ENCODE measurements around the gene LRRTM4. TPM values are rescaled to one million over a fixed set of nuclear protein-coding genes. Genes with fewer than 3 reads are reported as not detected.
"Not testable (repeated sequence)": the region's sequence is repeated elsewhere in the genome, so short reads cannot be mapped to it uniquely, and the experiment has no call there.

Gene LRRTM4
- total RNA-seq, 4 donors from 2014 or later: 0.09 to 1.1 (median 0.61) TPM

DNA sequence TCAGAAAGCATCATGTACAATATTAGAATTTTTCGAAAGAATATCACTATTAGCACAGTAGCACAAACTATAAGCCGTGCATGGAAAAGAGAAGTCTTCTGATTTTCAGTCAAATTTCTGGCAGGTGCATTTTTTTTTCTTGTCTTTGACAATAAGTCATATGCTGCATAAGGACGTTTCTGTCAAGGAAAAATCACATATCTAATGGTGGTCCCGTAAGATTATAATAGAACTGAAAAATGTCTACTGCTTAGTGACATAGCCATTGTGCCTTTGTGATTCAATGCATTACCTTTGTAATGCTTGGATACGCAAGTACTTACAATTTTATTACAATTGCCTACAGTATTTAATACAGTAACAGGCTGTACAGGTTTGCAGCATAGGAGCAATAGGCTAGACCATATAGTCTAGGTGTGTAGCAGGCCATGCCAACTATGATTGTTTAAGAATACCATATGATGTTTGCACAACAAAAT lies 329.3 kb downstream of the LRRTM4 start:
- in situ Hi-C loops (cut with MboI; ENCODE audit: low sequenced_read_pairs in 4 of 4) (no loop called here), intact Hi-C loops (cut with DNase I; ENCODE audit: low total_unique reads) (no loop called here)
- Histone ChIP-seq H3K9me3 (no peaks in the 10 kb centered on the region), H3K36me3 (no peaks in the 10 kb centered on the region), H3K4me3 (no peak overlapping the region), H3K27ac (no peak overlapping the region), H3K4me1 (no peaks in the 10 kb centered on the region), H3K27me3 (no peaks in the 10 kb centered on the region)
- no peak for DNase-seq
- TF ChIP-seq, protein P1, sequence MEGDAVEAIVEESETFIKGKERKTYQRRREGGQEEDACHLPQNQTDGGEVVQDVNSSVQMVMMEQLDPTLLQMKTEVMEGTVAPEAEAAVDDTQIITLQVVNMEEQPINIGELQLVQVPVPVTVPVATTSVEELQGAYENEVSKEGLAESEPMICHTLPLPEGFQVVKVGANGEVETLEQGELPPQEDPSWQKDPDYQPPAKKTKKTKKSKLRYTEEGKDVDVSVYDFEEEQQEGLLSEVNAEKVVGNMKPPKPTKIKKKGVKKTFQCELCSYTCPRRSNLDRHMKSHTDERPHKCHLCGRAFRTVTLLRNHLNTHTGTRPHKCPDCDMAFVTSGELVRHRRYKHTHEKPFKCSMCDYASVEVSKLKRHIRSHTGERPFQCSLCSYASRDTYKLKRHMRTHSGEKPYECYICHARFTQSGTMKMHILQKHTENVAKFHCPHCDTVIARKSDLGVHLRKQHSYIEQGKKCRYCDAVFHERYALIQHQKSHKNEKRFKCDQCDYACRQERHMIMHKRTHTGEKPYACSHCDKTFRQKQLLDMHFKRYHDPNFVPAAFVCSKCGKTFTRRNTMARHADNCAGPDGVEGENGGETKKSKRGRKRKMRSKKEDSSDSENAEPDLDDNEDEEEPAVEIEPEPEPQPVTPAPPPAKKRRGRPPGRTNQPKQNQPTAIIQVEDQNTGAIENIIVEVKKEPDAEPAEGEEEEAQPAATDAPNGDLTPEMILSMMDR (IDR thresholded peaks at IDR 0.05 in 4 of 5, conservative IDR thresholded peaks at IDR 0.05 in 1 of 5): no peak
- TF ChIP-seq POLR2A (IDR thresholded peaks at IDR 0.05): no peak
- no peak for ATAC-seq

DNA sequence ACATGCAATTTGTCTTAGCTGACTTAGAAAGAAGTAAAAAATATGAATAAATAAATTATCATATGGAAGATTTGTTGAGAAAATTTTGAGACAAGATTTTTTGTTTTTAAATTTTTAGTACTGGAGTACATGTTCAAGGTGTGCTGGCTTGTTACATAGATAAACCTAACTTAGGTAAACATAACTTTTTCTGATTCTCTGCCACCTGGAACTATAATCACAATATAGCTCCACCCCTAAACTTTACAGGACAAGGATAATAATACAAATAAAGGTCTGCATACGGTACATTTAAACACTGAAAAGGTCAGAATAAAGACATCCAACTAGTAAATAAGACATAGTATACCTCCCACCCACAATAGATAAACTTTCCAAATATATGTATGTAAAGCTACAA lies 330.5 kb downstream of the LRRTM4 start:
- H3K36me3 ChIP-seq: no peaks in the 10 kb centered on the region
- ATAC-seq (no peak), DNase-seq (no peak)
- H3K9me3 ChIP-seq: no peaks in the 10 kb centered on the region
- TF ChIP-seq, protein P1 (IDR thresholded peaks at IDR 0.05 in 4 of 5, conservative IDR thresholded peaks at IDR 0.05 in 1 of 5): no peak
- no peak for TF ChIP-seq POLR2A (IDR thresholded peaks at IDR 0.05)
- in situ Hi-C loops (cut with MboI; ENCODE audit: low sequenced_read_pairs in 4 of 4): no loop called here
- no peak overlapping the region for H3K27ac ChIP-seq
- no peaks in the 10 kb centered on the region for H3K4me1 ChIP-seq
- intact Hi-C loops (cut with DNase I; ENCODE audit: low total_unique reads): no loop called here
- H3K4me3 ChIP-seq: no peak overlapping the region
- no peaks in the 10 kb centered on the region for H3K27me3 ChIP-seq

DNA sequence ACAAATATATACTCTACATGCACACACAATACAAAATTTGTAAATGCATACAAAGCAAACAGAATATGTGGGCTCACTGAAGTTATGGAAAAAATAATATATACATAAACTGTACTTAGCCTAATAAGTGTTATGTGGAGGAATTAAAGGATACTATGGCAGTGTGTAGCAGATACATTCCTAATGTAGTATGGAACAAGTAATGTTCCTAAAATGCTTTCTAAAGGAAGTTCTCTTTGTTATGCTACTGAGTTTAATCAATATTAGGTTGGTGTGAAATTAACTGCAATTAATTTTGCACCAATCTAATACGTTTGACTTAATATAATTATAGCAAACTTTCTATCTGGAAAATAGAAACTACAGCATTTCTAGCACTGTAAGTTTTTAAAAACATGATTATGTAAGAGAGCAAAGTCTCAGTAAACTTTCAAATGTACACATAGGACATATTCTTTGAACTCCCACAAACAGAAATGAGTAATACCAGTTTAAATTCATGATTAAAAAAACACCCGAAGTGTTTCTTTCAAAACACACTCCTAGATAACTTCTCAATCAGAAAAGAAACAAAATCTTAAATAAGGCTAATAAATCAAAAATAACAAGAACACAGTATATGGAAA lies 331.3 kb downstream of the LRRTM4 start:
- TF ChIP-seq, protein P1 (IDR thresholded peaks at IDR 0.05 in 4 of 5, conservative IDR thresholded peaks at IDR 0.05 in 1 of 5): no peak
- H3K27ac ChIP-seq: no peak overlapping the region
- DNase-seq (no peak), ATAC-seq (no peak)
- H3K9me3 ChIP-seq: no peaks in the 10 kb centered on the region
- in situ Hi-C loops (cut with MboI; ENCODE audit: low sequenced_read_pairs in 4 of 4): no loop called here
- H3K4me1 ChIP-seq: no peaks in the 10 kb centered on the region
- no peak overlapping the region for H3K4me3 ChIP-seq
- intact Hi-C loops (cut with DNase I; ENCODE audit: low total_unique reads): no loop called here
- H3K36me3 ChIP-seq: no peaks in the 10 kb centered on the region
- H3K27me3 ChIP-seq: no peaks in the 10 kb centered on the region

DNA sequence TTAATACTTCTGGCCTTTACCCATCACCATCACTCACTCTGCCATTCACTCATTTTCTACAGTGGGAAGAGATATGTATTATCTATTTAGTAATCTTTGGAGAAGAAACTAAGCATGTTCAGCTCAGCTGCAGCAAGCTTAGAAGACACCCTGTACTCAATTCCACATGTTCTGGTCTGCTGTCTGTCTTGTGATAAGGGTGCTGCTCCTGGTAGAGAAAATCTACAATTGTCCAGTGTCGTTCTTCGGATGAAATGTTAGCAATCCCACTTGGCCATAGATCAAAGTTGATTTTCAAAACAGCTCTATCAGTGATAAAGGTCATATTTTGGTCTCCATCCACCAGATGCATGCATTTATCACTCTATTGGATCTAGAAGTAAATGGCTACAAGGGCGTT lies 337.1 kb downstream of the LRRTM4 start:
- H3K9me3 ChIP-seq: no peaks in the 10 kb centered on the region
- H3K27ac ChIP-seq: no peak overlapping the region
- no peak overlapping the region for H3K4me3 ChIP-seq
- ATAC-seq (no peak), DNase-seq (no peak)
- in situ Hi-C loops (cut with MboI; ENCODE audit: low sequenced_read_pairs in 4 of 4): no loop called here
- H3K4me1 ChIP-seq: no peaks in the 10 kb centered on the region
- TF ChIP-seq, protein P1 (IDR thresholded peaks at IDR 0.05 in 4 of 5, conservative IDR thresholded peaks at IDR 0.05 in 1 of 5): no peak
- TF ChIP-seq POLR2A (IDR thresholded peaks at IDR 0.05): no peak
- H3K36me3 ChIP-seq: no peaks in the 10 kb centered on the region
- intact Hi-C loops (cut with DNase I; ENCODE audit: low total_unique reads): no loop called here
- H3K27me3 ChIP-seq: no peaks in the 10 kb centered on the region

DNA sequence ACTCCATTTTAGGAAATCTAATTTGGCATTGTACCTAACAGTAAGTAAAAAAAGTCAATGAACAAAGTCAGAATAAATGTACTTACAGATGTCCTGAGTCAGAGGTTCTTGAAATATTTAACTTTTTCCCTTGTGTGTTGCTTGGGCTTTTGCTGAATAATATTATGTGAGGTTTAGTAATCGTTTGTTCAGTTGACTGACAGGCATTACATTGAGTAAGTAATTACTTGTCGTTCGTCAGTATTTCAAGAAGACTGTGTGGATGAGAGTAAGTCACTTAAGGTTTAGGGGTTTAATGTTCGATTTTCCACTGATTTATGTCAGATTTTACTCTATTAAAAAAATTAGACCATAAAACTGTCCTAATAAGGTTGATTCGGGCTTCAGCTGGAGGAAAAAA lies 342.9 kb downstream of the LRRTM4 start:
- in situ Hi-C loops (cut with MboI; ENCODE audit: low sequenced_read_pairs in 4 of 4): no loop called here
- TF ChIP-seq POLR2A (IDR thresholded peaks at IDR 0.05): no peak
- TF ChIP-seq, protein P1 (IDR thresholded peaks at IDR 0.05 in 4 of 5, conservative IDR thresholded peaks at IDR 0.05 in 1 of 5): no peak
- no peak for DNase-seq

DNA sequence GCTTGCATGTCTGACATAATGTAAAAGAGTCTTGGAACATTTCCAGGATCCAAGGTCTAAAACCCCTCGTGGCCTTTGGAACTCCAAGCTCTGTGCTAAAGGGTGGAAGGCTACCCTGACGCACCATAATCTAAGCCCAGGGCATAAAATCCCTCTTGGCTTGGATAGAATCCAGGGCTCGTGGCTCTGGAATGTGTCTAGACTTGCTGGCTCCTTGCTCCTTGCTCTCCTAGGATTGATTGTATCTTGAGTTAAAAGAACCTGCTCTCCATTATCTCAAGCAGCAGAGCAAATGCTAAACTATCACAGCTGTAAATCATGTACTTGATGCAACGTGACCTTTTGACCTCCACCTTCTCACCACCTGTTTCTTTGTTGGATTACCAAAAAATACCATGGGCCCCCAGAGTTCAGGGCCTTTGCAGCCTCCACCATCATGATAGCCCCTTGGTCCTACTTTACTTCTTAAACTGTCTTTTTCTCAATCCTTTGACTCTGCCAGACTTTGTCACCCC lies 346.9 kb downstream of the LRRTM4 start:
- not testable (repeated sequence) for ATAC-seq

More for the DNA sequence above, 342.9 kb downstream of the LRRTM4 start:
- no peak overlapping the region for H3K27ac ChIP-seq
- H3K4me3 ChIP-seq: no peak overlapping the region
- ATAC-seq: no peak
- H3K4me1 ChIP-seq: no peaks in the 10 kb centered on the region
- intact Hi-C loops (cut with DNase I; ENCODE audit: low total_unique reads): no loop called here
- no peaks in the 10 kb centered on the region for H3K9me3 ChIP-seq
- H3K36me3 ChIP-seq: no peaks in the 10 kb centered on the region
- no peaks in the 10 kb centered on the region for H3K27me3 ChIP-seq

More for the DNA sequence above, 346.9 kb downstream of the LRRTM4 start:
- DNase-seq; H3K4me1 ChIP-seq; in situ Hi-C loops (cut with MboI; ENCODE audit: low sequenced_read_pairs in 4 of 4); H3K27me3 ChIP-seq; intact Hi-C loops (cut with DNase I; ENCODE audit: low total_unique reads); H3K36me3 ChIP-seq; H3K9me3 ChIP-seq; H3K27ac ChIP-seq; H3K4me3 ChIP-seq: not testable (repeated sequence)

Data from gastrocnemius medialis (tissue), 4 donors.